Fibroblast of the aortic adventitia (primary cell): Measurements from ENCODE around the gene FAM83D. TPM values are rescaled to one million over a fixed set of nuclear protein-coding genes. Genes with fewer than 3 reads are reported as not detected.

Experiments used
- DNase-seq: peaks from one replicate; pipeline ENCODE4 v3.0.0-alpha.2; 2010; ENCODE audit warnings: low read depth
- H3K4me3 ChIP-seq: 2 replicates; pipeline ENCODE4 v1.5.1; 2011; ENCODE audit warnings: low read depth, mild to moderate bottlenecking, control low read depth, low read length, moderate library complexity
- small RNA-seq: library from RNA; depleted of rRNA; stranded (forward); fragments of <200 nt; gene quantifications from one replicate; pipeline ENCODE3, GENCODE V24; 2012
- total RNA-seq: library from RNA; depleted of rRNA; stranded (reverse); fragments of >200 nt; gene quantifications from 2 replicates; pipeline ENCODE4 v1.2.3, GENCODE V29; 2012; ENCODE audit warnings: low replicate concordance
- TF ChIP-seq, protein P1 (sequence below): IDR thresholded peaks from 2 replicates; pipeline ENCODE4 v1.5.1; 2011; ENCODE audit warnings: mild to moderate bottlenecking, low read length, control low read depth, inconsistent platforms; ENCODE audit not compliant: insufficient read depth

The FAM83D gene
- total RNA-seq, 1 donor: 16.7 TPM

GRCh38 chr20:38999217-38999616, 73.0 kb downstream of the FAM83D start:
- TF ChIP-seq, protein P1, sequence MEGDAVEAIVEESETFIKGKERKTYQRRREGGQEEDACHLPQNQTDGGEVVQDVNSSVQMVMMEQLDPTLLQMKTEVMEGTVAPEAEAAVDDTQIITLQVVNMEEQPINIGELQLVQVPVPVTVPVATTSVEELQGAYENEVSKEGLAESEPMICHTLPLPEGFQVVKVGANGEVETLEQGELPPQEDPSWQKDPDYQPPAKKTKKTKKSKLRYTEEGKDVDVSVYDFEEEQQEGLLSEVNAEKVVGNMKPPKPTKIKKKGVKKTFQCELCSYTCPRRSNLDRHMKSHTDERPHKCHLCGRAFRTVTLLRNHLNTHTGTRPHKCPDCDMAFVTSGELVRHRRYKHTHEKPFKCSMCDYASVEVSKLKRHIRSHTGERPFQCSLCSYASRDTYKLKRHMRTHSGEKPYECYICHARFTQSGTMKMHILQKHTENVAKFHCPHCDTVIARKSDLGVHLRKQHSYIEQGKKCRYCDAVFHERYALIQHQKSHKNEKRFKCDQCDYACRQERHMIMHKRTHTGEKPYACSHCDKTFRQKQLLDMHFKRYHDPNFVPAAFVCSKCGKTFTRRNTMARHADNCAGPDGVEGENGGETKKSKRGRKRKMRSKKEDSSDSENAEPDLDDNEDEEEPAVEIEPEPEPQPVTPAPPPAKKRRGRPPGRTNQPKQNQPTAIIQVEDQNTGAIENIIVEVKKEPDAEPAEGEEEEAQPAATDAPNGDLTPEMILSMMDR: no peak
- no peak for DNase-seq
- no peak overlapping the region for H3K4me3 ChIP-seq

- DNase-seq: no peak
- TF ChIP-seq, protein P1: no peak
- no peak overlapping the region for H3K4me3 ChIP-seq
Measured at GRCh38 chr20:38999965-39000910, 74.0 kb downstream of the FAM83D start.

Small RNAs within 50 kb of the gene (small RNA-seq; reads per million reads assigned to genes)
- gene AL023803.1: 0.19 reads per million

Other genes with a start within 250 kb of the FAM83D start
- gene SLC32A1, start 201.9 kb upstream of the FAM83D start, total RNA-seq: not detected in 2 replicates
- 2.9 and 4.6 TPM in 2 replicates for gene ACTR5, start 178.0 kb upstream of the FAM83D start, total RNA-seq
- gene PPP1R16B, start 120.7 kb upstream of the FAM83D start, total RNA-seq: 0.09 and 0.33 TPM in 2 replicates
- gene DHX35, start 35.9 kb downstream of the FAM83D start, total RNA-seq: 5.1 and 8.9 TPM in 2 replicates